K562 (cell line): ENCODE data around the gene FBXO15. TPM values are rescaled to one million over a fixed set of nuclear protein-coding genes. Genes with fewer than 3 reads are reported as not detected.

Source experiments
- ATAC-seq: fragments of 200-7000 bp; cut with Tn5 transposase; 3 replicates; pipeline ENCODE4 v1.9.1; 2020; ENCODE audit warnings: moderate library complexity
- BruUV-seq: library from RNA; stranded (reverse); fragments of 400-500 nt; replicated peaks from 2 replicates; lab custom pipeline; 2021; lab: Mats Ljungman, UMichigan
- CTCF ChIA-PET: fragments of 300-600 bp; formaldehyde crosslinking; extraction: SDS; loops from one replicate; lab custom pipeline; 2021; ENCODE audit warnings: low intra/inter-chr PET ratio; lab: Yijun Ruan, JAX
- POLR2A ChIA-PET: fragments of 300-600, 350-650 bp; sonication (Branson Sonifier 250); formaldehyde crosslinking; extraction: SDS; loops from one replicate; lab custom pipeline; 2021; ENCODE audit warnings: antibody characterized with exemption, inconsistent platforms; lab: Yijun Ruan, JAX
- DNase-seq, 4 experiments: peaks; one replicate each; pipeline versions ENCODE4 v3.0.0 to v3.0.0-alpha.2; 2011 to 2018; ENCODE audit warnings: low spot score in 3 of 4, mixed read lengths in 3 of 4; ENCODE audit errors: extremely low read depth in 1 of 4
- FAIRE-seq: peaks from 2 replicates; lab custom pipeline; 2011; peaks lifted over from hg19 to GRCh38; lab: Jason Lieb, UNC
- H2AFZ ChIP-seq: 2 replicates; pipeline ENCODE4 v1.6.0; 2011; ENCODE audit warnings: low read depth, low read length, control low read depth, inconsistent platforms
- H3K27ac ChIP-seq: fragments of 200-600 bp; 3 replicates; pipeline ENCODE4 v1.8.0; 2011; ENCODE audit warnings: low read depth, mild to moderate bottlenecking, control low read depth, inconsistent platforms, low read length, moderate library complexity, mixed read lengths; ENCODE audit errors: extremely low read depth
- H3K27me3 ChIP-seq, 2 experiments: fragments of 300-600 bp in 1 of 2; 2 replicates in 1 of 2; 3 replicates in 1 of 2; pipeline versions ENCODE4 v1.6.0 to v1.8.0; 2011; ENCODE audit warnings: inconsistent platforms in 2 of 2, low read length in 2 of 2, mild to moderate bottlenecking in 1 of 2, mixed read lengths in 1 of 2, moderate library complexity in 1 of 2; ENCODE audit not compliant: control insufficient read depth in 2 of 2, insufficient read depth in 2 of 2
- H3K36me3 ChIP-seq: fragments of 300-600 bp; 3 replicates; pipeline ENCODE4 v1.8.0; 2011; ENCODE audit warnings: mild to moderate bottlenecking, low read length, inconsistent platforms; ENCODE audit not compliant: control insufficient read depth, insufficient read depth
- H3K4me1 ChIP-seq, 2 experiments: fragments of 200-600 bp in 1 of 2; replicated peaks in 1 of 2; 2 replicates in 1 of 2; 3 replicates in 1 of 2; pipeline versions ENCODE4 v1.5.1 to v1.8.0; 2011; ENCODE audit warnings: inconsistent platforms in 2 of 2, low read length in 2 of 2, mild to moderate bottlenecking in 1 of 2, mixed read lengths in 1 of 2, moderate library complexity in 1 of 2; ENCODE audit not compliant: control insufficient read depth in 2 of 2, insufficient read depth in 2 of 2
- H3K4me2 ChIP-seq: 2 replicates; pipeline ENCODE4 v1.6.1; 2011; ENCODE audit warnings: low read length, control low read depth, inconsistent platforms, mixed read lengths; ENCODE audit not compliant: insufficient read depth
- H3K4me3 ChIP-seq: fragments of 200-600 bp; sonication (generic), shearing (Covaris generic); 2 replicates; pipeline ENCODE4 v1.5.1; 2016; ENCODE audit warnings: control low read depth, inconsistent platforms
- H3K79me2 ChIP-seq: fragments of 200-600 bp; 3 replicates; pipeline ENCODE4 v1.8.0; 2011; ENCODE audit warnings: low read length, inconsistent platforms; ENCODE audit not compliant: control insufficient read depth, insufficient read depth
- H3K9ac ChIP-seq, 2 experiments: 2 replicates each; pipeline versions ENCODE4 v1.6.0 to v1.6.1; 2011; ENCODE audit warnings: low read depth in 2 of 2, low read length in 2 of 2, control low read depth in 1 of 2, inconsistent platforms in 1 of 2, mild to moderate bottlenecking in 1 of 2, mixed read lengths in 1 of 2; ENCODE audit not compliant: insufficient read depth in 1 of 2
- H3K9me1 ChIP-seq: one replicate; pipeline ENCODE4 v1.6.0; 2011; ENCODE audit warnings: inconsistent platforms, mild to moderate bottlenecking, low read length, moderate library complexity; ENCODE audit not compliant: control insufficient read depth, insufficient read depth
- H3K9me3 ChIP-seq: replicated peaks from 2 replicates; pipeline ENCODE4 v1.5.1; 2011; ENCODE audit warnings: low read depth, low read length, inconsistent platforms; ENCODE audit not compliant: control insufficient read depth, insufficient read depth
- H4K20me1 ChIP-seq: replicated peaks from 2 replicates; pipeline ENCODE4 v1.6.1; 2011; ENCODE audit warnings: low read length, inconsistent platforms, mixed read lengths; ENCODE audit not compliant: control insufficient read depth, insufficient read depth
- BRD4 ChIP-seq: fragments of 200-600 bp; sonication (generic); IDR thresholded peaks from 2 replicates; pipeline ENCODE4 v1.6.1; 2017; ENCODE audit warnings: inconsistent platforms
- ESRRA ChIP-seq: fragments of 450-650 bp; IDR thresholded peaks from 2 replicates; pipeline ENCODE4 v1.6.1; 2014; ENCODE audit warnings: low read depth, mild to moderate bottlenecking, moderate library complexity, borderline replicate concordance
- GTF3C2 ChIP-seq: IDR thresholded peaks from 3 replicates; pipeline ENCODE4 v1.6.1; 2011; ENCODE audit warnings: borderline replicate concordance, mild to moderate bottlenecking, moderate library complexity; ENCODE audit not compliant: insufficient read length; ENCODE audit errors: extremely low read depth
- HDAC1 ChIP-seq, 2 experiments: fragments of 450-650 bp; IDR thresholded peaks; 2 replicates each; pipeline ENCODE4 v1.6.1; 2016 to 2017; ENCODE audit warnings: inconsistent platforms in 1 of 2, mild to moderate bottlenecking in 1 of 2, moderate library complexity in 1 of 2
- HINFP ChIP-seq: fragments of 450-650 bp; conservative IDR thresholded peaks from 2 replicates; pipeline ENCODE4 v1.6.1; 2016; ENCODE audit warnings: missing genetic modification characterization, low read depth, mild to moderate bottlenecking, control low read depth, missing compliant biosample characterization
- KAT2B ChIP-seq: IDR thresholded peaks from one replicate; pipeline ENCODE4 v1.6.1; 2012; ENCODE audit warnings: low read depth, mild to moderate bottlenecking, control low read depth, inconsistent platforms, low read length, moderate library complexity
- MYNN ChIP-seq, 2 experiments: sonication (generic); formaldehyde crosslinking in 1 of 2; IDR thresholded peaks; 2 replicates each; pipeline versions ENCODE4 v1.5.0 to v1.6.1; 2016 to 2020; ENCODE audit warnings: antibody characterized with exemption in 1 of 2, missing genetic modification reagents in 1 of 2
- ZNF778 ChIP-seq: fragments of 450-650 bp; formaldehyde crosslinking; IDR thresholded peaks from 2 replicates; pipeline ENCODE4 v1.4.0; 2020; ENCODE audit warnings: mild to moderate bottlenecking, moderate library complexity
- WGBS: fragments of 100-300 bp; shearing (Covaris generic); methylation state at CpG from one replicate; pipeline ENCODE4 v1.1.6; 2016; ENCODE audit warnings: low coverage, mixed read lengths; ENCODE audit not compliant: insufficient coverage; ENCODE audit errors: missing lambda C conversion rate; 5-methylcytosine and 5-hydroxymethylcytosine counted together
- in situ Hi-C: fragments of 300-500 bp; cut with MboI; formaldehyde crosslinking; loops from 4 replicates; pipeline ENCODE4 v1.15.0; 2018; ENCODE audit warnings: inconsistent platforms, mixed read lengths
- intact Hi-C: fragments of 100-400 bp; cut with micrococcal nuclease; formaldehyde crosslinking; loops from 2 replicates; pipeline ENCODE4 v1.14.2; 2022
- polyA plus RNA-seq, 8 experiments: library from polyadenylated mRNA; depleted of rRNA in 4 of 8; stranded (reverse) in 5 of 8; unstranded in 3 of 8; fragments of >200 nt; fragmentation: Nextera tagmentation in 2 of 8; fragmentation: Illumina TruSeq in 1 of 8; extraction: Ambion mirVana in 2 of 8; extraction: Trizol in 1 of 8; gene quantifications; 2 replicates each; pipeline versions ENCODE4 v1.2.1 to v1.2.3, GENCODE V29; 2011 to 2014; ENCODE audit warnings: inconsistent platforms in 1 of 8, missing spikeins in 1 of 8
- total RNA-seq, 7 experiments: library from RNA; depleted of rRNA in 6 of 7; stranded (reverse); fragments of >200 nt in 6 of 7; fragmentation: Illumina TruSeq in 2 of 7; extraction: Trizol in 2 of 7; gene quantifications; 2 replicates each; pipeline versions ENCODE4 v1.2.1 to v1.2.3, GENCODE V29; 2011 to 2021; ENCODE audit warnings: low replicate concordance in 1 of 7

The FBXO15 gene
- total and polyA plus RNA-seq, 9 of the 15 experiments (the other 6 are each of a cell fraction or from before 2014, with no cell fraction given) = 0.07 to 0.43 (median 0.27) TPM; not detected in 1

GRCh38 chr18:74084184-74084855 lies 63.3 kb downstream of the FBXO15 start (continued):
- TF ChIP-seq GTF3C2 = no peak
- TF ChIP-seq HDAC1 (IDR thresholded peaks at IDR 0.05) = no peak
- TF ChIP-seq, all 486 proteins: peak for 0

- no peak for DNase-seq
- no TSS peak for BruUV-seq
- Histone ChIP-seq H4K20me1 (no peaks in the 10 kb centered on the region), H3K27me3 (peaks cover 0 to 25% of the 10 kb centered on the region in 2 experiments; a peak in 3 of 5 replicates), H3K9me3 (no peaks in the 10 kb centered on the region), H2AFZ (no peak overlapping the region), H3K4me3 (no peak overlapping the region), H3K36me3 (no peaks in the 10 kb centered on the region), H3K4me1 (no peaks in the 10 kb centered on the region; a peak in 1 of 5 replicates), H3K27ac (no peak overlapping the region), H3K79me2 (no peaks in the 10 kb centered on the region), H3K9ac (no peak overlapping the region), H3K4me2 (no peak overlapping the region), H3K9me1 (no peaks in the 10 kb centered on the region)
- CTCF ChIA-PET = no interaction called here
- no peak for ATAC-seq
- in situ Hi-C loops (no loop called here), intact Hi-C loops (no loop called here)
- no peak for FAIRE-seq
- WGBS = 0% methylated on average over 3 of the region's 3 CpGs
- POLR2A ChIA-PET = interaction anchor here (0.5 to 0.8 kb wide), 2 partner anchors 73 to 588 kb away, joined by 3 read pairs; no protein-coding TSS in a partner anchor
- TF ChIP-seq HINFP (tag) (no peak), ZNF778 (CRISPR knock-in tag) (no peak), ESRRA (no peak), BRD4 (no peak), KAT2B (no peak), MYNN (IDR thresholded peaks at IDR 0.05) (no peak), MYNN (CRISPR knock-in tag; IDR thresholded peaks at IDR 0.05) (no peak)
Measured at GRCh38 chr18:74083557-74083952, 64.1 kb downstream of the FBXO15 start.
